Stimulated activated CD4-positive, alpha-beta T cell treated with anti-CD3 and anti-CD28 coated beads, Interleukin-4, amount 100 ng/mL, for 4 hours (primary cell): Measurements from ENCODE around the gene HOXA7.

ENCODE experiments used
- DNase-seq, 2 experiments: peaks; one replicate each; pipeline ENCODE4 v3.0.0-alpha.2; 2020

Gene HOXA7

DNA sequence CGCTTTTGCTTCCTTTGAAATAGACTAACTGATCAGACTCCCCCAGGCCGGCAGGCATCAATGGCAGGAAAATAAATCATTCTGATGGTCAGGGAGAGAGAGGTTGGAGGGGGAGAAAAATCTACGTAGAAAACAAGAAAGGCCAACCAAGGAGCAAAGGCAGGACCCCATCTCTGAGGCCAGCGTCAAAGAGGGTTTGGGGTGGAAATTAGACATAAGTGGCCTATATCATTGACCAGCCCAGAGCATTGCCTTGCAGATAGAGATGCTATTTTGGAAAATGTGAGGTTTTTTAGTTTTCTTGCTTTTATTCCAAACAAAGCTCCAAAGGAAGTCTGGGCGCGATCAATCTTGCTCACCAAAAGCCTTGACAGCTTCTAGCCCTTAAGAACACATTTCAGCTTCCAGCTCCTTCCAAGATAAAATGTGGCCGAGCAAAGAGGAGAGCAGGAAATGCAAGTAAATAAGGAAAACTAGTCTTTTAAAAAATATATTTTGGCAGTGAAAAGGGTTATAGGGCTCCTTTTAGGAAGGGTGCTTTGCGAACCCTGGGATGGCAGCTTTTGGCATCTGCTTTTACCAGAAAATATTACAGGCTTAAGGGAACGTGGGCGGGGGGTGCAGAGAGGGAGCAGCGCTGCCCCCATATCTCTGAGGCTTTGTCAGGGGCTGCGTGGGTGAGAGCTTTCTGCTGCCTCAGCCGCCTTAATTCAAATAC, 52.0 kb downstream of the HOXA7 start:
- no peak for DNase-seq
